ENCODE measurements around the gene MAPK12.

GRCh38 chr22:50299785-50300619 is 38.5 kb upstream of the MAPK12 start:
- TF ChIP-seq CTCF (conservative IDR thresholded peaks at IDR 0.05; ENCODE audit: low read depth, low read length): no peak
- TF ChIP-seq POLR2A (IDR thresholded peaks at IDR 0.05; ENCODE audit: low read depth, low read length): no peak
- TF ChIP-seq RCOR1 (IDR thresholded peaks at IDR 0.05; ENCODE audit: insufficient replicate concordance, low read length): no peak
- no peak for TF ChIP-seq ELK1 (IDR thresholded peaks at IDR 0.05; ENCODE audit: borderline replicate concordance, low read depth, low read length)
- TF ChIP-seq CEBPB (IDR thresholded peaks at IDR 0.05; ENCODE audit: low read depth, low read length): no peak
- TF ChIP-seq USF2 (IDR thresholded peaks at IDR 0.05; ENCODE audit: low read depth, low read length): no peak
- no peak for TF ChIP-seq MAZ (IDR thresholded peaks at IDR 0.05; ENCODE audit: borderline replicate concordance, low read depth, low read length)
- TF ChIP-seq RAD21 (IDR thresholded peaks at IDR 0.05; ENCODE audit: low read length): no peak
- no peak for TF ChIP-seq SMC3 (IDR thresholded peaks at IDR 0.05; ENCODE audit: low read depth, low read length)
- no peak for TF ChIP-seq MAFK (IDR thresholded peaks at IDR 0.05; ENCODE audit: low read depth, low read length)
- no peak for TF ChIP-seq BHLHE40 (IDR thresholded peaks at IDR 0.05; ENCODE audit: low read depth, low read length)
